CD4-positive, alpha-beta T cell (primary cell): ENCODE measurements around the gene TLCD3B. TPM values are rescaled to one million over a fixed set of nuclear protein-coding genes. Genes with fewer than 3 reads are reported as not detected.
"Not testable (repeated sequence)": the region's sequence is repeated elsewhere in the genome, so short reads cannot be mapped to it uniquely, and the experiment has no call there.

Experiments
- ATAC-seq: fragments of 200-7000 bp; cut with Tn5 transposase; one replicate; pipeline ENCODE4 v1.10.0; 2022; ENCODE audit warnings: mild to moderate bottlenecking; ENCODE audit not compliant: poor library complexity
- CTCF ChIA-PET: fragments of 350-600 bp; sonication (Branson Sonifier 250); formaldehyde crosslinking; loops from one replicate; lab custom pipeline; 2021; ENCODE audit warnings: antibody characterized with exemption, inconsistent platforms; lab: Charles Lee
- POLR2A ChIA-PET: fragments of 350-600 bp; sonication (Branson Sonifier 250); formaldehyde crosslinking; loops from one replicate; lab custom pipeline; 2021; ENCODE audit warnings: antibody characterized with exemption, inconsistent platforms; lab: Charles Lee
- DNase-seq, 14 experiments: peaks; one replicate each; pipeline ENCODE4 v3.0.0-alpha.2; 2013 to 2020; ENCODE audit warnings: mixed read lengths in 2 of 14
- H3K27ac ChIP-seq, 2 donors: one replicate each; pipeline versions ENCODE4 v1.5.1 to v1.7.0; 2013; ENCODE audit warnings: low read length in 2 of 2, low read depth in 1 of 2, mild to moderate bottlenecking in 1 of 2
- H3K27me3 ChIP-seq, 2 experiments: 1 replicate in 1 of 2; 2 replicates in 1 of 2; pipeline versions ENCODE4 v1.6.1 to v1.7.0; 2013; ENCODE audit warnings: low read length in 2 of 2, control low read depth in 1 of 2, mild to moderate bottlenecking in 1 of 2, moderate library complexity in 1 of 2; ENCODE audit not compliant: insufficient read depth in 2 of 2, control insufficient read depth in 1 of 2
- H3K36me3 ChIP-seq: one replicate; pipeline ENCODE4 v1.6.1; 2013; ENCODE audit warnings: low read length, control low read depth; ENCODE audit not compliant: insufficient read depth
- H3K4me1 ChIP-seq: one replicate; pipeline ENCODE4 v1.6.1; 2013; ENCODE audit warnings: low read length, control low read depth; ENCODE audit not compliant: insufficient read depth
- H3K4me3 ChIP-seq: one replicate; pipeline ENCODE4 v1.5.1; 2013; ENCODE audit warnings: mild to moderate bottlenecking, low read length, moderate library complexity
- H3K9me3 ChIP-seq, 2 experiments: 1 replicate in 1 of 2; 2 replicates in 1 of 2; pipeline versions ENCODE4 v1.6.1 to v1.7.0; 2013; ENCODE audit warnings: low read length in 2 of 2, mild to moderate bottlenecking in 2 of 2, control low read depth in 1 of 2, moderate library complexity in 1 of 2; ENCODE audit not compliant: control insufficient read depth in 1 of 2, insufficient read depth in 1 of 2
- H3K27ac Mint-ChIP-seq: one replicate; pipeline ENCODE4 v1.8.0; 2020; ENCODE audit warnings: mixed read lengths
- H3K27me3 Mint-ChIP-seq: one replicate; pipeline ENCODE4 v1.8.0; 2021; ENCODE audit warnings: mixed read lengths
- H3K36me3 Mint-ChIP-seq: one replicate; pipeline ENCODE4 v1.8.0; 2021; ENCODE audit warnings: low read depth, mixed read lengths
- H3K4me1 Mint-ChIP-seq: one replicate; pipeline ENCODE4 v1.8.0; 2021; ENCODE audit warnings: low read depth, mixed read lengths
- H3K4me3 Mint-ChIP-seq: one replicate; pipeline ENCODE4 v1.8.0; 2020; ENCODE audit warnings: mild to moderate bottlenecking, mixed read lengths
- H3K9me3 Mint-ChIP-seq: one replicate; pipeline ENCODE4 v1.8.0; 2020; ENCODE audit warnings: mixed read lengths
- intact Hi-C, 2 experiments: fragments of 100-400 bp; cut with DNase I in 1 of 2; cut with micrococcal nuclease in 1 of 2; formaldehyde crosslinking; loops; one replicate each; pipeline versions ENCODE4 v1.15.1 to v1.9.0; 2023 to 2025; cut with DNase I, micrococcal nuclease
- total RNA-seq, 174 experiments: library from RNA in 2 of 174; stranded (reverse) in 2 of 174; gene quantifications; one replicate each; pipeline ENCODE4 v1.2.3 and lab custom pipeline; 2021 to 2026
- TF ChIP-seq, protein P1 (sequence below): fragments of 200-600 bp; IDR thresholded peaks from one replicate; pipeline ENCODE4 v1.8.0; 2022; ENCODE audit warnings: antibody characterized with exemption, mild to moderate bottlenecking

TLCD3B gene
- total RNA-seq, 2 experiments from 2014 or later: not detected

DNA sequence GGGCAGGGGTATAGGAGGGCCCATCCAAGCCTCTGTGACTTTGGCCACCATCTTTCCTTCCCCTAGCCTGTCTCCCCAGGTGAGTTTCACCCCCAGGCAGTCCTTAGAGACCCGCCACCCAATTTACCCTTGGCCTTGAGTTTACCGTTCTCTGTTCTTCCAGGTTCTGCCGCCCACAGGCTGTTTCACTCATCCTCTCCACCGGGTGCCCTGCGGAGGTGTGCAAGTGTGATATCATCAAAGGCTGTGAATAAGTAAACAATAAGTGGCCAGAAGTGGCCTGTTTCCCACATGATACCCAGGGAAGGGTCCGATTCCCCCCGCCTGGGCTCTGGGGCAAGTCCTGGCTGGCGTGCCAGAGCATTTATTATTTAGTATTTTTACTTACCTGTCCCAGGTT is 15.1 kb upstream of the TLCD3B start:
- TF ChIP-seq, protein P1, sequence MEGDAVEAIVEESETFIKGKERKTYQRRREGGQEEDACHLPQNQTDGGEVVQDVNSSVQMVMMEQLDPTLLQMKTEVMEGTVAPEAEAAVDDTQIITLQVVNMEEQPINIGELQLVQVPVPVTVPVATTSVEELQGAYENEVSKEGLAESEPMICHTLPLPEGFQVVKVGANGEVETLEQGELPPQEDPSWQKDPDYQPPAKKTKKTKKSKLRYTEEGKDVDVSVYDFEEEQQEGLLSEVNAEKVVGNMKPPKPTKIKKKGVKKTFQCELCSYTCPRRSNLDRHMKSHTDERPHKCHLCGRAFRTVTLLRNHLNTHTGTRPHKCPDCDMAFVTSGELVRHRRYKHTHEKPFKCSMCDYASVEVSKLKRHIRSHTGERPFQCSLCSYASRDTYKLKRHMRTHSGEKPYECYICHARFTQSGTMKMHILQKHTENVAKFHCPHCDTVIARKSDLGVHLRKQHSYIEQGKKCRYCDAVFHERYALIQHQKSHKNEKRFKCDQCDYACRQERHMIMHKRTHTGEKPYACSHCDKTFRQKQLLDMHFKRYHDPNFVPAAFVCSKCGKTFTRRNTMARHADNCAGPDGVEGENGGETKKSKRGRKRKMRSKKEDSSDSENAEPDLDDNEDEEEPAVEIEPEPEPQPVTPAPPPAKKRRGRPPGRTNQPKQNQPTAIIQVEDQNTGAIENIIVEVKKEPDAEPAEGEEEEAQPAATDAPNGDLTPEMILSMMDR: no peak
- Mint-ChIP-seq H3K27ac (no peak overlapping the region), H3K9me3 (no peaks in the 10 kb centered on the region), H3K4me1 (no peaks in the 10 kb centered on the region), H3K4me3 (no peak overlapping the region), H3K36me3 (no peaks in the 10 kb centered on the region), H3K27me3 (no peaks in the 10 kb centered on the region)
- DNase-seq (no peak), ATAC-seq (no peak)
- CTCF ChIA-PET: no interaction called here
- intact Hi-C loops: loop anchor here in 1 of 2 experiments (10.0 kb wide), 1 partner anchor 589 kb away; no protein-coding TSS in a partner anchor
- no peak overlapping the region for H3K27ac ChIP-seq
- H3K4me1 ChIP-seq: no peaks in the 10 kb centered on the region
- H3K4me3 ChIP-seq: no peak overlapping the region
- H3K36me3 ChIP-seq: no peaks in the 10 kb centered on the region
- POLR2A ChIA-PET: no interaction called here
- H3K9me3 ChIP-seq: no peaks in the 10 kb centered on the region
- H3K27me3 ChIP-seq: no peaks in the 10 kb centered on the region

GRCh38 chr16:30041841-30042240 is 10.8 kb upstream of the TLCD3B start:
- peak in 3 of 14 experiments; percentile 45 to 53 (median 45) for DNase-seq
- intact Hi-C loops: loop anchor here in 1 of 2 experiments (10.0 kb wide), 1 partner anchor 593 kb away; no protein-coding TSS in a partner anchor
- Histone ChIP-seq H3K9me3 (no peaks in the 10 kb centered on the region), H3K4me1 (no peaks in the 10 kb centered on the region), H3K27me3 (no peaks in the 10 kb centered on the region), H3K36me3 (no peaks in the 10 kb centered on the region), H3K4me3 (no peak overlapping the region), H3K27ac (no peak overlapping the region)
- peaks cover 4% of the 10 kb centered on the region for H3K27me3 Mint-ChIP-seq
- no peak overlapping the region for H3K27ac Mint-ChIP-seq
- no peaks in the 10 kb centered on the region for H3K4me1 Mint-ChIP-seq
- H3K4me3 Mint-ChIP-seq: no peak overlapping the region
- ChIA-PET POLR2A (no interaction called here), CTCF (interaction anchor here (2.4 kb wide), 1 partner anchor 13 kb away, joined by 10 read pairs; no protein-coding TSS in a partner anchor)
- H3K9me3 Mint-ChIP-seq: no peaks in the 10 kb centered on the region
- TF ChIP-seq, protein P1: peak; percentile 53
- ATAC-seq: no peak
- H3K36me3 Mint-ChIP-seq: no peaks in the 10 kb centered on the region

DNA sequence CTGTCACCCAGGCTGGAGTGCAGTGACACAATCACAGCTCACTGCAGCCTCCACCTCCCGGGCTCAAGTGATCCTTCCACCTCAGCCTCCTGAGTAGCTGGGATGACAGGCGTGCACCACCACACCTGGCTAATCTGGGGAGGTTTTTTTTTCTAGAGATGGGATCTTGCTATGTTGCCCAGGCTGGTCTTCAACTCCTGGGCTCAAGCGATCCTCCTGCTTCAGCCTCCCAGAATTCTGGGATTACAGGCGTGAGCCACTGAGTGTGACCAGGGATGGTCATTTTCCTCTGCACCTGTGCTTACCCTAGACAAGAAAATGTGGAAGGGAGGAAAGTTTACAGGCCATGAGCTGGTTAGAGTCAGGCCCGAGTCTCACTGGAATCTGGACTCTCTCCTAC is 9.6 kb upstream of the TLCD3B start:
- not testable (repeated sequence) for H3K36me3 Mint-ChIP-seq

DNA sequence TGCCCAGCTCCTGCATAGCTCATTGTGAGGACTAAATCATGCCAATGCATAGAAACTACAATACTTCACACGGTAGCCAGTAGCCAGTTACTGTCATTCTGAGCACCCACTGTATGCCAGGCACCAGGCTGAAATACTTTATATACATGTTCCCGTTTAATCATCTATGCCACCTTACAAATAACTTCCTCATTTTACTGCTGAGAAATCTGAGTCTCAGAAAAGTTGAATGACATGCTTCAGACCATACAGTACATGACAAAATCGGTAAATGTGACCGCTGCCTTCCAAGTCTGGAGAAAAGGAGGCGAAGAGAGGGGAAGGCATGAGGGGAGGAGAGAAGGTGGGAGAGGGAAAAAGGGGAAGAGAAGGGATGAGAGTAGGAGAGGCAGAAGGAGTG is 9.2 kb upstream of the TLCD3B start:
- no peaks in the 10 kb centered on the region for H3K36me3 Mint-ChIP-seq
- H3K4me3 Mint-ChIP-seq: no peak overlapping the region
- H3K27me3 Mint-ChIP-seq: peaks cover 10% of the 10 kb centered on the region
- intact Hi-C loops: loop anchor here in 1 of 2 experiments (10.0 kb wide), 1 partner anchor 595 kb away; no protein-coding TSS in a partner anchor
- ChIA-PET CTCF (no interaction called here), POLR2A (no interaction called here)
- Histone ChIP-seq H3K4me3 (no peak overlapping the region), H3K9me3 (no peaks in the 10 kb centered on the region), H3K27ac (no peak overlapping the region), H3K36me3 (no peaks in the 10 kb centered on the region), H3K4me1 (no peaks in the 10 kb centered on the region), H3K27me3 (no peaks in the 10 kb centered on the region)
- DNase-seq (no peak), ATAC-seq (no peak)
- H3K9me3 Mint-ChIP-seq: no peaks in the 10 kb centered on the region
- TF ChIP-seq, protein P1: no peak
- no peaks in the 10 kb centered on the region for H3K4me1 Mint-ChIP-seq
- no peak overlapping the region for H3K27ac Mint-ChIP-seq

More for the DNA sequence above, 9.6 kb upstream of the TLCD3B start:
- ATAC-seq, H3K4me1 Mint-ChIP-seq, H3K27ac ChIP-seq, H3K27me3 ChIP-seq, H3K4me1 ChIP-seq, H3K4me3 Mint-ChIP-seq, DNase-seq, H3K4me3 ChIP-seq, H3K27ac Mint-ChIP-seq, H3K9me3 ChIP-seq, POLR2A ChIA-PET, H3K9me3 Mint-ChIP-seq, CTCF ChIA-PET, H3K36me3 ChIP-seq: not testable (repeated sequence)
- intact Hi-C loops: loop anchor here in 1 of 2 experiments (10.0 kb wide), 1 partner anchor 594 kb away; no protein-coding TSS in a partner anchor
- H3K27me3 Mint-ChIP-seq: peaks cover 10% of the 10 kb centered on the region
